Stromal cell of bone marrow (primary cell): ENCODE measurements around the gene DIP2A.
A peak's percentile ranks its signal among the peaks of the same experiment; 100 is the strongest.

Experiments used
- DNase-seq: peaks from one replicate; pipeline ENCODE4 v3.0.0-alpha.2; 2012; ENCODE audit warnings: low read depth

The DIP2A gene

GRCh38 chr21:46597896-46598343, 139.2 kb downstream of the DIP2A start:
- no peak for DNase-seq

DNA sequence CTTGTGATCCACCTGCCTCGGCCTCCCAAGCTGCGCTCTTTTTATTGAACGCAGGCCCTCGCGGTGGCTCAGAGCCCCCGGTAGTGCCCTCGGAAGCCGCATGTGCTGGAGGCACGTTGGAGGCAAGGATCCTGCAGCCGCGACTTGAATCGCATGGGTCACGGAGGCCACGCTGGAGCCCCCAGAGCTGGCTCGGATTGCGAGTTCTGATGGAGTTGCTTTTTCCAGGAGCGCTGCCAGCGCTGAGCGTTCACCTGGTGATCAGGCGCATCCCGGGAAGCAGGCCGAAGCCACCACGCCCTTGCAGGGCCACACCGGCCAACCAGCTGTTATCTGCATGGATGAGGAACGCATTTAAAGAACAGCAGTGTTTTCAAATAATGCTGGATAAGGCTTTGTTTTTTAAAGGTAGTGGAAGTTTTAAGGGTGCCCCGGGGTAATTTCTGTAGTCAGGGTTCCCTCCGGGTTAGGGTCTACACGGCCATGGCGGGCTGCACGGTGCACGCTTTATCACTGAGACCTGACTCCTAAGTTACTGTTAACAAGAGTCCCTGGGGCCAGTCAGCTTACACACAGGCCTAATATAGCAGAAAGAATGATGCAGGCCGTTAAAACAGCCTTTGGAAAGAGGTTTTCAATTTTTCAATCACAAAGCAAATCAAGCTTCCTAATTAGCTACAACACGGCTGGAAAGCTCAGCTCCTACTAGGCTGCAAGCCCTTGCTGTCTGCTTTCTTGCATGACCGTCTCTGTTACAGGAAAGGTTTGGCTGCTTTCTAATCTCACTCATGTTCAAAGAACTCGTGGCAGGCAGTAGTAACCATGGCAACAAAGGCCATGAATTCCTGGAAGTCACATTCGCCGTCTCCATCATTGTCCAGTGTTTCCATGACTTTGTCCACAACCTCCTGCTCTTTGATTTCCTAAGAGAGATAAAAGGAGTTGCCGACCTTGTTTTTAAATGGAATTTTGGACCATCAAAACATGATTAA, 140.2 kb downstream of the DIP2A start:
- DNase-seq = peak; percentile 91

GRCh38 chr21:46600305-46600704, 141.6 kb downstream of the DIP2A start:
- DNase-seq = no peak

DNA sequence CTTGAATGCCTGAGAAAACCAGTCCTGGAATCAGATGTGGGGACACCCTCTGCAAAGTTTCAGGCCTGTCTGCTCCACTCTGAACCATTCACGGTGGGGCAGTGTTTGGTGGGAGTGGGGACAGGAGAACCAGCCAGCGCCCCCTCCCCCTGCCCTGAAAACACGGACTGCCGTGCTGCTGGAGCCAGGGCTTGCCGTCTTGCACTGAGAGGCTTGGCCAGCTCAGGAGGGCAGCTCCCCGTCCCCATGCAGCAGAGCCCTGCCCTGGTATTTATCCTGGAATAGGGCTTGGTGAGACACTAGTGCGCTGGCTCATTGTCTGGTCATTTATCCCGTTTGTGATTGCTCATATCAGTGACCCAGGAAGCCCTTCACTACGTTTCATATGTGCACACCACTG, 142.3 kb downstream of the DIP2A start:
- no peak for DNase-seq

- no peak for DNase-seq
These were observed 144.5 kb downstream of the DIP2A start for GRCh38 chr21:46603228-46603627.

GRCh38 chr21:46604329-46604974, 145.8 kb downstream of the DIP2A start:
- no peak for DNase-seq

GRCh38 chr21:46604975-46605766, 146.5 kb downstream of the DIP2A start, which contains the start of gene S100B:
S100B (minus strand) TSS chr21:46605082; CDS start chr21:46602415, 2,667 bp downstream.
- no peak for DNase-seq

- DNase-seq = no peak
These were observed 147.2 kb downstream of the DIP2A start for GRCh38 chr21:46605767-46606426.

DNA sequence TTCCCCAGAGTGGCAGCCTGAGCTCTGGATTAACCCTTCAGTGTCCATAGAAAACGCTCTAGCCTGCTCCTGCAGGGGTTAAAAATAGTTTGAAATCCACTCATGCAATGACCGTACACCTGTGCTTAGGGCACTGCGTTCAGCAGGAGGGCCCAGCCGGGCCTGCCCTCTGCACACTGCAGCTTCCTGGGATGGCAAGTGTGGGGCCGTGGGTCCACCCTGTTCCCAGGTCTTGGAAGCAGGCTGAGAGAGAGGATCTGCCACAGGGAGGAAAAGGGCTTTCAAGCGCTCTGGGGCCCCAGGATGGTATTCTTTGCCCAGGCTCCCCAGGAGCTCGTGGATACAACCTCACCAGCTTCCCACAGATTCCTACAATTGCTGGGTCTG, 147.7 kb downstream of the DIP2A start:
- DNase-seq = no peak

DNA sequence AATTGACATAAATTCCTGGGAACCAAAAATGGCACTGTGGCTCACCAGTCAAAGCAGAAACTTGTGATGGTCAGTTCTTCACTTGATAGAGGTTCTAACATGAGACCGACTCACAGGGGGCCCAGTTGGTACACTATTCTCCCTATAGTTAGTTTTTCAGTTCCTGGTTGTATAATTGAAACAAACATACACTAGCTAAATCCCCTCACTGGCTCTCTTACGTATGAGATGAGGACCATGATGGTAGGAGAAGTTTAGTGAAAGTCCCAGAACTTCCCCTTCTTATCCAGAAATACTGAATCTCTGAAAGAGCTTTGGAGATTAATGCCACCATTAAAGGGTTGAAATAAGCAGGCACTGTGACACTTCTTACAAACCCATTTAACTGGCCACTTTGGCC, 148.9 kb downstream of the DIP2A start:
- DNase-seq = no peak

DNA sequence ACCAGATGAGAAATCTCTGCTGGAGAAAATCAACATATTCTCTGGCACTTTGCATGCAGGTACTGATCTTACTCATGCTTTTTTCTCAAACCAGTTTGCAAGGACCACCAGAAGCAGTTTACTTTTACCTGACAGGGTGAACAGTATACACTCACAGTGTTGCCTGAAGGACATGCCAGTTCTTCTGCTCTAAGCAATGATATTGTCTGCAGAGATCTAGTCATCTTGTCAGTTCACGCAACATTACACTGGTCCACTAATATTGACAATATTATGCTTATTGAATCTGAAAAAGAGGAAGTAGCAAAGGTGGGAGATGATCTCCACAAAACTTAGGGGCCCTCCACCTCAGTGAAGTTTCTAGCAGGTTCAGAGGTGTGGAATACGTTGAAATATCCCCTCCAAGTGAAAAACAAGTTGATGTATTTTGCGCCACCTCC, 150.0 kb downstream of the DIP2A start:
- no peak for DNase-seq

DNA sequence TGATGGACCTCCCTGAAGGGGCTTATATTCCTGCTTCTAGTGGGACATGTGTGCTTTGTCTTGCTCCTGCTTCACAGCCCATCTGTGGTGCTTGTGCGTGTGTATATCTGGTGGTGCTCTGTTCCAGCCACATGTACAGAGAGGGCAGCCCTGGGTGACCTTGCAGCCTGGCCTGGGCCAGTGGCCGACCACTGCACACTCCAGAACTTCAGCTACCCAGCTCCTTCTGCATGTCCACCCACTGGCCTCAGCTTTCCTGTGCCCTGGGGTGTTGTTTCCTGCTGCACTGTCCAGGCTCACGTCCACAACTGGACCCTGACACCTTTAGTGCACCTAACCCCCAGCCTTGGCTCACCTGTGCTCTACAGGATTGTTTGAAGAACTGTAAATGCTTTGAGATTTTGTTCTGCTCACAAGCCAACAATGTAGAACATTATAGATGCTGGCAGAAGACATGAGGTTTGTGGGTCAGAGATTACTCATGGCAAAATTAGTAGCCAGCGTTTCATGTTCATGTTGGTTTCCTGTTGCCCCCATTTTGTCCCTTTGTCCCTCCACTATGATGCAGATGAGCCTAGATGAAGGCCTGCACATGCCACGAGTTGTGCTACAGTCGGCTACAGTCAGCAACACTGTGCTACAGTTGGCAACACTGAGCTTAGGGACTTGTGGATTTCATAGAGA, 151.5 kb downstream of the DIP2A start:
- DNase-seq = no peak

GRCh38 chr21:46613391-46613790, 154.7 kb downstream of the DIP2A start:
- DNase-seq = no peak

DNA sequence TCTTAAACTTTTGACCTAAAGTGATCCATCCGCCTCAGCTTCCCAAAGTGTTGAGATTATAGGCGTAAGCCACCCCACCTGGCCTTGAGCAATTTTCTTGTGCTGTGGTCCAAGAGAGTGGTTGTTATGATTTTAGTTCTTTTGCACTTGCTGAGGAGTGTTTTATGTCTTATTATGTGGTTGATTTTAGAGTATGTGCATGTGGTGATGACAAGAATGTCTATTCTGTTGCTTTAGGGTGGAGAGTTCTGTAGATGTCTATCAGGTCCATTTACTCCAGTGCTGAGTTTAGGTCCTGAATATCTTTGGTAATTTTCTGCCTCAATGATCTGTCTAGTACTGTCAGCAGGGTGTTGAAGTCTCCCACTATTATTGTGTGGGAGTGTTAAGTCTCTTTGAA, 157.4 kb downstream of the DIP2A start:
- no peak for DNase-seq

DNA sequence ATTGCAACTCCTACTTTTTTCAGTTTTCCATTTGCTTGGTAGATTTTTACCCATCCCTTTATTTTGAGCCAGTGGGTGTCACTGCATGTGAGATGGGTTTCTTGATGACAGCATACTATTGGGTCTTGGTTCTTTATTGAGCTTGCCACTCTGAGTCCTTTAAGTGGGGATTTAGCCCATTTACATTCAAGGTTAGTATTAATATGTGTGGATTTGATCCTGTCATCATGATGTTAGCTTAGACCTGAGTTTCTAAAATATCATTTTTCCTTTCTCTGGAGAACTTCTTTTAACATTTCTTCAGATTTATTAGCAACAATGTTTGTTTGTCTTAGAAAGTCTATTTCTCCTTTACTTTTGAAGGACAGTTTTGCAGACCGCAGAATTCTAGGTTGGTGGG, 158.0 kb downstream of the DIP2A start:
- no peak for DNase-seq

GRCh38 chr21:46617267-46618051, 158.8 kb downstream of the DIP2A start:
- no peak for DNase-seq

GRCh38 chr21:46618738-46619379, 160.2 kb downstream of the DIP2A start:
- no peak for DNase-seq
